OCI-LY7 (cell line): ENCODE data around the gene TNFRSF25. TPM values are rescaled to one million over a fixed set of nuclear protein-coding genes. Genes with fewer than 3 reads are reported as not detected.
"Not testable (repeated sequence)": the region's sequence is repeated elsewhere in the genome, so short reads cannot be mapped to it uniquely, and the experiment has no call there.

Experiments used
- BruUV-seq: library from RNA; stranded (reverse); fragments of 400-500 nt; replicated peaks from 2 replicates; lab custom pipeline; 2021; lab: Mats Ljungman, UMichigan
- CTCF ChIA-PET: fragments of 300-600 bp; sonication (Branson Sonifier 250); formaldehyde crosslinking; loops from one replicate; lab custom pipeline; 2022; ENCODE audit warnings: antibody characterized with exemption; ENCODE audit not compliant: unreplicated experiment; lab: Charles Lee
- POLR2A ChIA-PET: fragments of 300-600 bp; sonication (Branson Sonifier 250); formaldehyde crosslinking; loops from one replicate; lab custom pipeline; 2022; ENCODE audit warnings: antibody characterized with exemption; lab: Charles Lee
- DNase-seq: peaks from one replicate; pipeline ENCODE4 v3.0.0-alpha.2; 2015; ENCODE audit warnings: low spot score
- H2AFZ ChIP-seq: fragments of 200-600 bp; sonication (generic), shearing (Covaris generic); 2 replicates; pipeline ENCODE4 v1.6.1; 2014; ENCODE audit warnings: mild to moderate bottlenecking, antibody characterized with exemption, low read length, moderate library complexity
- H3K27ac ChIP-seq: fragments of 200-600 bp; sonication (generic); 2 replicates; pipeline ENCODE4 v1.5.1; 2014; ENCODE audit warnings: mixed run types, low read depth, mild to moderate bottlenecking, moderate library complexity, low read length, inconsistent platforms; ENCODE audit not compliant: poor library complexity, severe bottlenecking
- H3K36me3 ChIP-seq: fragments of 200-600 bp; sonication (generic); 2 replicates; pipeline ENCODE4 v1.6.1; 2014; ENCODE audit warnings: mild to moderate bottlenecking, antibody characterized with exemption, low read length, moderate library complexity, mixed read lengths; ENCODE audit not compliant: insufficient read depth
- H3K4me1 ChIP-seq: fragments of 200-600 bp; sonication (generic); 2 replicates; pipeline ENCODE4 v1.5.1; 2014; ENCODE audit warnings: mild to moderate bottlenecking, low read length; ENCODE audit not compliant: insufficient read depth, poor library complexity, severe bottlenecking
- H3K4me2 ChIP-seq: fragments of 200-600 bp; sonication (generic); 2 replicates; pipeline ENCODE4 v1.6.1; 2014; ENCODE audit warnings: mild to moderate bottlenecking, low read length
- H3K4me3 ChIP-seq: fragments of 200-600 bp; sonication (generic); 2 replicates; pipeline ENCODE4 v1.5.1; 2014; ENCODE audit warnings: mild to moderate bottlenecking, low read depth, low read length; ENCODE audit not compliant: poor library complexity, severe bottlenecking
- H3K79me2 ChIP-seq: fragments of 200-600 bp; sonication (generic); 2 replicates; pipeline ENCODE4 v1.6.1; 2016; ENCODE audit warnings: low read depth, mild to moderate bottlenecking, low read length, moderate library complexity, mixed read lengths; ENCODE audit not compliant: insufficient read depth
- H3K9me2 ChIP-seq: fragments of 200-600 bp; sonication (generic); 2 replicates; pipeline ENCODE4 v1.6.1; 2016; ENCODE audit warnings: mild to moderate bottlenecking, low read length, mixed read lengths; ENCODE audit not compliant: insufficient read depth
- H3K9me3 ChIP-seq: fragments of 200-600 bp; sonication (generic); 2 replicates; pipeline ENCODE4 v1.6.1; 2014; ENCODE audit warnings: mild to moderate bottlenecking, mixed run types, low read length, mixed read lengths
- H4K20me1 ChIP-seq: fragments of 200-600 bp; sonication (generic); 2 replicates; pipeline ENCODE4 v1.6.1; 2014; ENCODE audit warnings: mild to moderate bottlenecking, antibody characterized with exemption, low read length, moderate library complexity, mixed read lengths; ENCODE audit not compliant: insufficient read depth
- CTCF ChIP-seq: fragments of 200-600 bp; sonication (generic); conservative IDR thresholded peaks from 2 replicates; pipeline ENCODE4 v1.5.1; 2014; ENCODE audit warnings: mild to moderate bottlenecking, antibody characterized with exemption, low read length, moderate library complexity, mixed read lengths
- EZH2phosphoT487 ChIP-seq: fragments of 200-600 bp; sonication (generic); IDR thresholded peaks from 2 replicates; pipeline ENCODE4 v1.6.1; 2018; ENCODE audit warnings: low read depth, borderline replicate concordance, mild to moderate bottlenecking, mixed run types, antibody characterized with exemption, low read length, moderate library complexity, mixed read lengths
- intact Hi-C: fragments of 100-400 bp; cut with micrococcal nuclease; formaldehyde crosslinking; loops from one replicate; pipeline ENCODE4 v1.10.0; 2022; ENCODE audit not compliant: unreplicated experiment
- total RNA-seq, 2 experiments: library from RNA; depleted of rRNA in 1 of 2; stranded (reverse); fragments of >200 nt in 1 of 2; shearing (Covaris generic) in 1 of 2; gene quantifications; 2 replicates each; pipeline ENCODE4 v1.2.3, GENCODE V29; 2014 to 2022

The TNFRSF25 gene
- total RNA-seq, 2 experiments from 2014 or later: 1.7 to 2.8 TPM

- Histone ChIP-seq H3K79me2 (no peaks in the 10 kb centered on the region), H3K9me3 (no peaks in the 10 kb centered on the region), H3K4me2 (peak overlapping the region; percentile 69), H3K4me1 (peaks cover 12% of the 10 kb centered on the region), H3K36me3 (no peaks in the 10 kb centered on the region), H3K27ac (no peak overlapping the region), H2AFZ (no peak overlapping the region), H4K20me1 (no peaks in the 10 kb centered on the region; the same call in 1 of the 2 replicates), H3K9me2 (no peaks in the 10 kb centered on the region), H3K4me3 (peak overlapping the region; percentile 57)
- ChIA-PET POLR2A (no interaction called here), CTCF (no interaction called here)
- BruUV-seq: no TSS peak
- TF ChIP-seq CTCF: no peak
- TF ChIP-seq EZH2phosphoT487: no peak
- intact Hi-C loops: no loop called here
- no peak for DNase-seq
Measured at GRCh38 chr1:6446665-6447015, 19.3 kb downstream of the TNFRSF25 start.

- intact Hi-C loops: not testable (repeated sequence)
Measured at GRCh38 chr1:6445929-6446328, 20.0 kb downstream of the TNFRSF25 start.

GRCh38 chr1:6445062-6445763, 20.8 kb downstream of the TNFRSF25 start:
- H3K9me3 ChIP-seq: no peaks in the 10 kb centered on the region
- no peaks in the 10 kb centered on the region for H3K9me2 ChIP-seq
- peaks cover 12% of the 10 kb centered on the region for H3K4me1 ChIP-seq
- no peaks in the 10 kb centered on the region for H3K36me3 ChIP-seq
- H2AFZ ChIP-seq: no peak overlapping the region
- H3K4me2 ChIP-seq: no peak overlapping the region
- DNase-seq: peak; percentile 21
- H3K27ac ChIP-seq: no peak overlapping the region
- ChIA-PET POLR2A (no interaction called here), CTCF (no interaction called here)
- intact Hi-C loops: no loop called here
- no TSS peak for BruUV-seq
- no peaks in the 10 kb centered on the region for H3K79me2 ChIP-seq
- H3K4me3 ChIP-seq: no peak overlapping the region
- TF ChIP-seq CTCF (peak; percentile 56), EZH2phosphoT487 (no peak)
- no peaks in the 10 kb centered on the region; the same call in 1 of the 2 replicates for H4K20me1 ChIP-seq

More at GRCh38 chr1:6445929-6446328, 20.0 kb downstream of the TNFRSF25 start:
- H3K4me2 ChIP-seq, H3K9me2 ChIP-seq, H3K4me3 ChIP-seq, H3K27ac ChIP-seq, BruUV-seq, POLR2A ChIA-PET, H3K79me2 ChIP-seq, DNase-seq, H3K36me3 ChIP-seq, H4K20me1 ChIP-seq, H2AFZ ChIP-seq, H3K9me3 ChIP-seq, CTCF ChIA-PET: not testable (repeated sequence)
- peaks cover 12% of the 10 kb centered on the region for H3K4me1 ChIP-seq
